Measurements from ENCODE around the gene REEP1.

Gene REEP1

DNA sequence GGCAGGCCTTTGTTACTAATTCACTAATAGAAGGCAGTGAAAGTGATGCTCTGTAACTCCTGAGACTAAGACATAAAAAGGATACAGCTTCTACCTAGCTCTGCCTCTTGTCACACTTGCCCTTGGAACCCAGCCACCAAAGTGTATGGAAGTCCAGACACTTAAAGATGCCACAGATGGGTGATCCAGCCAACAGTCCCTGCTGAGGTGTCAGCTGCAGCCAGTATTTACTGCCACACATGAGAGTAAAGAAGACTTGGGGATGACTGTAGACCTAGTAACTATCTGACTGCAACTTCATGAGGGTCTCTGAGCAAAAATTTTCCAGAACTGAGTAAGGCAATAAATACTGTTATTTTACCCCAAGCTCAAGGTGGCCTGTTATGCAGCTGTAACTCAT, 151.0 kb downstream of the REEP1 start:
- H3F3A ChIP-seq (ENCODE audit: insufficient read depth) = peaks cover 5% of the 10 kb centered on the region; the same call in 1 of the 2 replicates
- H3K4me3 ChIP-seq (ENCODE audit: insufficient read depth, low read length, poor library complexity, severe bottlenecking) = no peak overlapping the region
- no peaks in the 10 kb centered on the region for H3K27me3 ChIP-seq (ENCODE audit: low read length)
- no peaks in the 10 kb centered on the region; the same call in 1 of the 2 replicates for H3K36me3 ChIP-seq (ENCODE audit: low read length)
- peak overlapping the region; percentile 49 for H3K4me2 ChIP-seq (ENCODE audit: low read depth, low read length, poor library complexity, severe bottlenecking)
- H3K9ac ChIP-seq (ENCODE audit: low read length) = 0 out of 2 replicates have a peak overlapping the region, but pooled peaks have one; percentile 14
- H3K9me3 ChIP-seq (ENCODE audit: insufficient read depth, low read length) = no peaks in the 10 kb centered on the region
- TF ChIP-seq EZH2phosphoT487 (conservative IDR thresholded peaks at IDR 0.05; ENCODE audit: low read length) = no peak
- TF ChIP-seq, protein P1, sequence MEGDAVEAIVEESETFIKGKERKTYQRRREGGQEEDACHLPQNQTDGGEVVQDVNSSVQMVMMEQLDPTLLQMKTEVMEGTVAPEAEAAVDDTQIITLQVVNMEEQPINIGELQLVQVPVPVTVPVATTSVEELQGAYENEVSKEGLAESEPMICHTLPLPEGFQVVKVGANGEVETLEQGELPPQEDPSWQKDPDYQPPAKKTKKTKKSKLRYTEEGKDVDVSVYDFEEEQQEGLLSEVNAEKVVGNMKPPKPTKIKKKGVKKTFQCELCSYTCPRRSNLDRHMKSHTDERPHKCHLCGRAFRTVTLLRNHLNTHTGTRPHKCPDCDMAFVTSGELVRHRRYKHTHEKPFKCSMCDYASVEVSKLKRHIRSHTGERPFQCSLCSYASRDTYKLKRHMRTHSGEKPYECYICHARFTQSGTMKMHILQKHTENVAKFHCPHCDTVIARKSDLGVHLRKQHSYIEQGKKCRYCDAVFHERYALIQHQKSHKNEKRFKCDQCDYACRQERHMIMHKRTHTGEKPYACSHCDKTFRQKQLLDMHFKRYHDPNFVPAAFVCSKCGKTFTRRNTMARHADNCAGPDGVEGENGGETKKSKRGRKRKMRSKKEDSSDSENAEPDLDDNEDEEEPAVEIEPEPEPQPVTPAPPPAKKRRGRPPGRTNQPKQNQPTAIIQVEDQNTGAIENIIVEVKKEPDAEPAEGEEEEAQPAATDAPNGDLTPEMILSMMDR (IDR thresholded peaks at IDR 0.05; ENCODE audit: insufficient read depth, low read length, poor library complexity, severe bottlenecking) = no peak
- peak overlapping the region; percentile 57 for H3K27ac ChIP-seq (ENCODE audit: low read depth, low read length)
- H4K20me1 ChIP-seq (ENCODE audit: low read depth, low read length) = peaks cover 8% of the 10 kb centered on the region
- H2AFZ ChIP-seq (ENCODE audit: low read depth, low read length, severe bottlenecking) = no peak overlapping the region
- H3K9me2 ChIP-seq (replicated peaks; ENCODE audit: insufficient read depth, low read length) = no peaks in the 10 kb centered on the region
- H3K79me2 ChIP-seq (ENCODE audit: insufficient read depth, low read length) = peaks cover 100% of the 10 kb centered on the region

DNA sequence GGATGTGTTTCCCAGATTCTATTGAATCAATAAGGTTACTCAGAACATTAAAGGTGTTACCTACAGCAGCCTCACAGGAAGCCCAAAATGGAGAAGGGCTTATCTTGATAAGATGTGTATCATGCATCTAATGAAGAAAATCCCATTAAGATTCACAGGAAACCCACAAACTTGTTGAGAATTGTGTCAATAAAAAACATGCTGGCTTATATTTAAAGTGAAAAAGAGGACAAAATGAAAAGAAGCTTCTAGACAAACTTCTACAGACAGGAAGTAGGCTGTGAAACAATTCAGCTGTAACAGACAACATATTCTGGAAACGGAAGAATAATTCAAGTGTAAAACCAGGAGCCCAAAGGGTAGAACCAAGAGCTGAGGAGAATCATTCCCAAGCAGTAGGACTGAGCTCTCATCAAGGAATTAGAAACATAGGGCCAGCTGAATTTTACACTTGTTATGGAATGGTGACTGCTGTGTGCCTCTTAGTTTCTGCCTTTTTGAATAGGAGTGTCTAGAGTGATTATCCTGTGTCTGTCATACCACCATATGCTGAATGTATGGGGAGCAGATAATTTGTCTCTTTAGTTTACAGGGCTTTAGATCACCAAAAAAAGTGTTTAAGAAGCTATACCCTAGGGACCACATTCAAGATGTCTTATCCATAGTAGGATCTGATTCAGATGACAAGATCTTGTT, 151.8 kb downstream of the REEP1 start:
- H3K79me2 ChIP-seq (ENCODE audit: insufficient read depth, low read length) = peaks cover 100% of the 10 kb centered on the region
- H3K27ac ChIP-seq (ENCODE audit: low read depth, low read length) = peak overlapping the region; percentile 57
- no peaks in the 10 kb centered on the region for H3K9me3 ChIP-seq (ENCODE audit: insufficient read depth, low read length)
- peaks cover 8% of the 10 kb centered on the region for H4K20me1 ChIP-seq (ENCODE audit: low read depth, low read length)
- peak overlapping the region; percentile 49 for H3K4me2 ChIP-seq (ENCODE audit: low read depth, low read length, poor library complexity, severe bottlenecking)
- H3K9me2 ChIP-seq (replicated peaks; ENCODE audit: insufficient read depth, low read length) = no peaks in the 10 kb centered on the region
- H3K36me3 ChIP-seq (ENCODE audit: low read length) = peaks cover 4% of the 10 kb centered on the region; the same call in 1 of the 2 replicates
- H3K27me3 ChIP-seq (ENCODE audit: low read length) = no peaks in the 10 kb centered on the region
- TF ChIP-seq, protein P1 (IDR thresholded peaks at IDR 0.05; ENCODE audit: insufficient read depth, low read length, poor library complexity, severe bottlenecking) = no peak
- TF ChIP-seq EZH2phosphoT487 (conservative IDR thresholded peaks at IDR 0.05; ENCODE audit: low read length) = no peak
- H3F3A ChIP-seq (ENCODE audit: insufficient read depth) = peaks cover 5% of the 10 kb centered on the region; the same call in 1 of the 2 replicates
- no peak overlapping the region for H3K4me3 ChIP-seq (ENCODE audit: insufficient read depth, low read length, poor library complexity, severe bottlenecking)
- peak overlapping the region; percentile 14 for H3K9ac ChIP-seq (ENCODE audit: low read length)
- H2AFZ ChIP-seq (ENCODE audit: low read depth, low read length, severe bottlenecking) = no peak overlapping the region

DNA sequence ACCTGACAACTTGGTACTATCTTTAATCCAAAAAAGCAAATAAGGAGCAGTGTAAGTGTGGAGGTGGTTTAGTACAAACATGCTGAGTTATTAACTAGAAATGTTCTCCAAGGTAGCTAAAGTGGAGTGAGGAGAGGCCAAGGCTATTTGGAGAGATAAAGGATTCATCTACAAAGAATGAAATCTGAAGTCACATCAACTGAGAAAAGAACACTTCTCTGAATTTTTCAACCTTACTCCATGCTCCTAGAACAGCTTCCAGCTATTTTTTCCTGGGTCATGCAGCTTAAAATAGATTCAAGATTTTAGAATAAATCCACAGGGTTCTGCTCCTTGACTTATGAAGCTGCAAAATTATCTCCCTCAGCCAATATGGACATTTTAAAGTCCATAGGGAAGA, 160.8 kb downstream of the REEP1 start:
- Histone ChIP-seq H3K79me2 (ENCODE audit: insufficient read depth, low read length) (peaks cover 30% of the 10 kb centered on the region), H3K4me2 (ENCODE audit: low read depth, low read length, poor library complexity, severe bottlenecking) (no peak overlapping the region), H3K36me3 (ENCODE audit: low read length) (peaks cover 14% of the 10 kb centered on the region), H3K27me3 (ENCODE audit: low read length) (no peaks in the 10 kb centered on the region), H3K4me3 (ENCODE audit: insufficient read depth, low read length, poor library complexity, severe bottlenecking) (no peak overlapping the region), H2AFZ (ENCODE audit: low read depth, low read length, severe bottlenecking) (no peak overlapping the region), H3K9ac (ENCODE audit: low read length) (no peak overlapping the region), H3K9me2 (replicated peaks; ENCODE audit: insufficient read depth, low read length) (no peaks in the 10 kb centered on the region), H3K27ac (ENCODE audit: low read depth, low read length) (no peak overlapping the region), H3F3A (ENCODE audit: insufficient read depth) (peaks cover 4% of the 10 kb centered on the region; the same call in 1 of the 2 replicates), H4K20me1 (ENCODE audit: low read depth, low read length) (no peaks in the 10 kb centered on the region; the same call in 1 of the 2 replicates), H3K9me3 (ENCODE audit: insufficient read depth, low read length) (no peaks in the 10 kb centered on the region)
- TF ChIP-seq, protein P1 (IDR thresholded peaks at IDR 0.05; ENCODE audit: insufficient read depth, low read length, poor library complexity, severe bottlenecking) = no peak
- no peak for TF ChIP-seq EZH2phosphoT487 (conservative IDR thresholded peaks at IDR 0.05; ENCODE audit: low read length)
